ENCODE data around the gene PTP4A1. TPM values are rescaled to one million over a fixed set of nuclear protein-coding genes. Genes with fewer than 3 reads are reported as not detected.

PTP4A1 gene
- total and polyA plus RNA-seq, 4 experiments from 2014 or later, result 22.6 to 96.3 (median 36.0) TPM

DNA sequence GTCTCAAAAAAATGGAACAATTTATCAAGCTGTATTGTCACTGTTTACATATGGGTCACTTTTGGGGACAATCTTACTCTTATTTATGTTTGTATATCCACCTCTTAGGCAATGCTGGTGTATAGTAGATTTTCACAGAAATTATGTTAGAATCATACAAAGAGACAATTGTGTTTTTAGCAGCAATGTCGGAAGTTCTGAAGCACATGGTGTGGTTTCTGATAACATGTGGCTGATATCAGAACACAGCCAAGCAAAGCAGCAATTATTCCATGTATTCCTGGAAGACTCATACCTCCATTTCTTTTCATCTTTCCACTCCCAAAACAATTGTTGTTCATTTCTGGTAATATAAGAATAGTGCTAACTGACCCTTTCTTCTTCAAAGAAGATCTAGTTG lies 17.5 kb upstream of the PTP4A1 start:
- Mint-ChIP-seq H3K4me1 (no peaks in the 10 kb centered on the region), H3K27me3 (peaks cover 14 to 15% of the 10 kb centered on the region in 2 donors), H3K27ac (no peak overlapping the region), H3K9me3 (no peaks in the 10 kb centered on the region), H3K36me3 (no peaks in the 10 kb centered on the region), H3K4me3 (no peak overlapping the region)
- no peak for DNase-seq
- intact Hi-C loops (cut with micrococcal nuclease), result no loop called here
- no peak overlapping the region for H3K4me3 ChIP-seq (ENCODE audit: low read length in 2 of 2)
- H3K27ac ChIP-seq (ENCODE audit: low read depth, low read length), result no peak overlapping the region
- H3K9me3 ChIP-seq (ENCODE audit: control insufficient read depth in 1 of 2, low read length in 2 of 2), result no peaks in the 10 kb centered on the region
- no peaks in the 10 kb centered on the region for H3K36me3 ChIP-seq (ENCODE audit: insufficient read depth, low read length)
- CTCF ChIA-PET (ENCODE audit: partially characterized antibody), result interaction anchor here (0.6 to 0.7 kb wide), 2 partner anchors 46 to 492 kb away, joined by 3 read pairs; no protein-coding TSS in a partner anchor
- H3K4me1 ChIP-seq (ENCODE audit: insufficient read depth, low read length), result no peaks in the 10 kb centered on the region
- POLR2A ChIA-PET (ENCODE audit: partially characterized antibody), result no interaction called here
- H3K27me3 ChIP-seq (ENCODE audit: insufficient read depth, low read length), result no peaks in the 10 kb centered on the region

GRCh38 chr6:63556369-63556768 lies 15.9 kb upstream of the PTP4A1 start:
- Histone ChIP-seq H3K9me3 (ENCODE audit: control insufficient read depth in 1 of 2, low read length in 2 of 2) (no peaks in the 10 kb centered on the region), H3K36me3 (ENCODE audit: insufficient read depth, low read length) (no peaks in the 10 kb centered on the region), H3K4me1 (ENCODE audit: insufficient read depth, low read length) (no peaks in the 10 kb centered on the region), H3K27me3 (ENCODE audit: insufficient read depth, low read length) (no peaks in the 10 kb centered on the region), H3K27ac (ENCODE audit: low read depth, low read length) (no peak overlapping the region), H3K4me3 (ENCODE audit: low read length in 2 of 2) (no peak overlapping the region)
- H3K27ac Mint-ChIP-seq, result no peak overlapping the region
- H3K27me3 Mint-ChIP-seq, result peaks cover 15 to 17% of the 10 kb centered on the region in 2 donors
- intact Hi-C loops (cut with micrococcal nuclease), result no loop called here
- no peaks in the 10 kb centered on the region for H3K9me3 Mint-ChIP-seq
- no peaks in the 10 kb centered on the region for H3K4me1 Mint-ChIP-seq
- ChIA-PET CTCF (ENCODE audit: partially characterized antibody) (no interaction called here), POLR2A (ENCODE audit: partially characterized antibody) (no interaction called here)
- H3K36me3 Mint-ChIP-seq, result no peaks in the 10 kb centered on the region
- DNase-seq, result no peak
- no peak overlapping the region for H3K4me3 Mint-ChIP-seq

GRCh38 chr6:63558278-63558677 lies 14.0 kb upstream of the PTP4A1 start:
- H3K27me3 Mint-ChIP-seq, result peaks cover 16% of the 10 kb centered on the region in 2 donors
- no peak overlapping the region for H3K27ac Mint-ChIP-seq
- CTCF ChIA-PET (ENCODE audit: partially characterized antibody), result no interaction called here
- H3K4me1 ChIP-seq (ENCODE audit: insufficient read depth, low read length), result no peaks in the 10 kb centered on the region
- H3K9me3 ChIP-seq (ENCODE audit: control insufficient read depth in 1 of 2, low read length in 2 of 2), result no peaks in the 10 kb centered on the region
- H3K4me3 Mint-ChIP-seq, result no peak overlapping the region
- no peak overlapping the region for H3K4me3 ChIP-seq (ENCODE audit: low read length in 2 of 2)
- H3K27ac ChIP-seq (ENCODE audit: low read depth, low read length), result no peak overlapping the region
- POLR2A ChIA-PET (ENCODE audit: partially characterized antibody), result no interaction called here
- H3K27me3 ChIP-seq (ENCODE audit: insufficient read depth, low read length), result no peaks in the 10 kb centered on the region
- no peaks in the 10 kb centered on the region for H3K9me3 Mint-ChIP-seq
- no peaks in the 10 kb centered on the region for H3K36me3 ChIP-seq (ENCODE audit: insufficient read depth, low read length)
- no peaks in the 10 kb centered on the region for H3K36me3 Mint-ChIP-seq
- no peak for DNase-seq
- no peaks in the 10 kb centered on the region for H3K4me1 Mint-ChIP-seq
- intact Hi-C loops (cut with micrococcal nuclease), result no loop called here

DNA sequence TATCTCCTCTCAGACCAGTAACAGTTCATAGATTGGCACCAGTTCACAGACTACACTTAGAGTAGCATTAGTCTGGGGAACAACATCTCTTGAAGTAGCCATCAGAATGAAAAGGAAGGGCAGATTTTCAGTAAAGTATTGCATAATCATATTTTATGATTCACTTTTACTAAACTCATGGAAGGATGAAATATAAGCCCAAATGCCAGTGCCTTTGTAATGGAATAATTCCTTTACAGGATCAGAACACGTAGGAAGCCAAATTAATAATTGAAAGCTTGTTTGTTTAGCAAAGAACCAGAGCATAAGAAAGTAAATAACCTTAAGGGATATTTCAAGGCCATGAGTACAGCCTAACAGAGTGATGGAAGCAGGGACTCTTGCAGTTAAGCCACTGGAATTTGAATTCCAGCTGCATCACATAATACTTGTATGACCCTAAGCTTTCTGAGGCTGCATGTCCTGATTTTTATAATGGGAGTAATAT lies 11.4 kb upstream of the PTP4A1 start:
- Histone ChIP-seq H3K27ac (ENCODE audit: low read depth, low read length) (no peak overlapping the region), H3K36me3 (ENCODE audit: insufficient read depth, low read length) (no peaks in the 10 kb centered on the region), H3K4me1 (ENCODE audit: insufficient read depth, low read length) (no peaks in the 10 kb centered on the region), H3K4me3 (ENCODE audit: low read length in 2 of 2) (no peak overlapping the region), H3K27me3 (ENCODE audit: insufficient read depth, low read length) (no peaks in the 10 kb centered on the region), H3K9me3 (ENCODE audit: control insufficient read depth in 1 of 2, low read length in 2 of 2) (no peaks in the 10 kb centered on the region)
- H3K27me3 Mint-ChIP-seq, result peaks cover 14 to 15% of the 10 kb centered on the region in 2 donors
- ChIA-PET CTCF (ENCODE audit: partially characterized antibody) (no interaction called here), POLR2A (ENCODE audit: partially characterized antibody) (no interaction called here)
- H3K36me3 Mint-ChIP-seq, result no peaks in the 10 kb centered on the region
- no peaks in the 10 kb centered on the region for H3K9me3 Mint-ChIP-seq
- no peaks in the 10 kb centered on the region for H3K4me1 Mint-ChIP-seq
- no peak for DNase-seq
- no peak overlapping the region for H3K27ac Mint-ChIP-seq
- intact Hi-C loops (cut with micrococcal nuclease), result no loop called here
- H3K4me3 Mint-ChIP-seq, result no peak overlapping the region

GRCh38 chr6:63561288-63561687 lies 11.0 kb upstream of the PTP4A1 start:
- Mint-ChIP-seq H3K27me3 (peaks cover 13 to 14% of the 10 kb centered on the region in 2 donors), H3K9me3 (no peaks in the 10 kb centered on the region), H3K27ac (peak overlapping the region in 1 of 7 donors; percentile 10), H3K4me3 (no peak overlapping the region), H3K36me3 (no peaks in the 10 kb centered on the region), H3K4me1 (no peaks in the 10 kb centered on the region)
- CTCF ChIA-PET (ENCODE audit: partially characterized antibody), result no interaction called here
- intact Hi-C loops (cut with micrococcal nuclease), result no loop called here
- Histone ChIP-seq H3K27ac (ENCODE audit: low read depth, low read length) (no peak overlapping the region), H3K27me3 (ENCODE audit: insufficient read depth, low read length) (no peaks in the 10 kb centered on the region), H3K4me1 (ENCODE audit: insufficient read depth, low read length) (no peaks in the 10 kb centered on the region), H3K9me3 (ENCODE audit: control insufficient read depth in 1 of 2, low read length in 2 of 2) (no peaks in the 10 kb centered on the region), H3K36me3 (ENCODE audit: insufficient read depth, low read length) (no peaks in the 10 kb centered on the region), H3K4me3 (ENCODE audit: low read length in 2 of 2) (no peak overlapping the region)
- POLR2A ChIA-PET (ENCODE audit: partially characterized antibody), result no interaction called here
- no peak for DNase-seq

GRCh38 chr6:63563235-63563634 lies 9.0 kb upstream of the PTP4A1 start:
- intact Hi-C loops (cut with micrococcal nuclease), result no loop called here
- H3K4me1 ChIP-seq (ENCODE audit: insufficient read depth, low read length), result no peaks in the 10 kb centered on the region

DNA sequence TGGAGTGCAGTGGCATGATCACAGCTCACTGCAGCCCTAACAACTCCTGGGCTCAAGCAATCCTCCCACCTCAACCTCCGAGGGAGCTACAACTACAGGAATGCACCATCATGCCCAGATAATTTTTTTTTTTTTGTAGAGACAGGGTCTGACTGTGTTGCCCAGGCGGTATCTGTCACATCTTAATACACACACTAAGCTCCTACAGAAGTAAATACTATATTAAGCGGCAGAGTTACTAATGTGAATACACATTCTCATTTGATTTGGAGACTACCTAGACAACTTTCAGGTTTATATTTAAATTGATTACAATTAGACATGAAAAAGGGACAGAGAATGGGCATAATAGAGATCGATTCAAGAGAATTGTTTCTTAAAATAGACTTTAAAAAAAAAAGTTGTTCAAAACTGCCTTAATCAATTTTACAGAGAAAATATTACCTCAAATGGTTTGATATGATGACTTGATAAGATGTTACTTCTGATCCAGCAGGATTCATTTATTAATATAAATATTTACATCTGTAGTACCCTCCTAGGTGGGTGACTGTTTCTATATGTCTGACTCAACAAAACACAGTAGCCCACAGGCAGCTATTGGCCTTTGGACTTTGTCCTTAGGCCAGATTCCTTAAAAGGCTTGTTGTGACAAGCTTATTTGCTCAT lies 7.1 kb upstream of the PTP4A1 start:
- no peak overlapping the region for H3K4me3 Mint-ChIP-seq
- Histone ChIP-seq H3K4me3 (ENCODE audit: low read length in 2 of 2) (no peak overlapping the region), H3K27me3 (ENCODE audit: insufficient read depth, low read length) (no peaks in the 10 kb centered on the region), H3K27ac (ENCODE audit: low read depth, low read length) (no peak overlapping the region), H3K4me1 (ENCODE audit: insufficient read depth, low read length) (no peaks in the 10 kb centered on the region), H3K36me3 (ENCODE audit: insufficient read depth, low read length) (no peaks in the 10 kb centered on the region), H3K9me3 (ENCODE audit: control insufficient read depth in 1 of 2, low read length in 2 of 2) (no peaks in the 10 kb centered on the region)
- peaks cover 5 to 6% of the 10 kb centered on the region in 2 donors for H3K27me3 Mint-ChIP-seq
- H3K4me1 Mint-ChIP-seq, result no peaks in the 10 kb centered on the region
- CTCF ChIA-PET (ENCODE audit: partially characterized antibody), result interaction anchor here (1.7 to 2.8 kb wide), 2 partner anchors 9 to 33 kb away, joined by 4 to 11 read pairs; no protein-coding TSS in a partner anchor
- intact Hi-C loops (cut with micrococcal nuclease), result no loop called here
- POLR2A ChIA-PET (ENCODE audit: partially characterized antibody), result interaction anchor here (1.4 kb wide), 1 partner anchor 8 kb away, joined by 3 read pairs; no protein-coding TSS in a partner anchor
- no peak overlapping the region for H3K27ac Mint-ChIP-seq
- H3K9me3 Mint-ChIP-seq, result no peaks in the 10 kb centered on the region
- H3K36me3 Mint-ChIP-seq, result no peaks in the 10 kb centered on the region
- DNase-seq, result no peak

More at GRCh38 chr6:63563235-63563634, 9.0 kb upstream of the PTP4A1 start:
- DNase-seq, result no peak
- H3K9me3 Mint-ChIP-seq, result no peaks in the 10 kb centered on the region
- no peaks in the 10 kb centered on the region for H3K4me1 Mint-ChIP-seq
- ChIA-PET POLR2A (ENCODE audit: partially characterized antibody) (no interaction called here), CTCF (ENCODE audit: partially characterized antibody) (interaction anchor here (2.8 kb wide), 1 partner anchor 11 kb away, joined by 11 read pairs; no protein-coding TSS in a partner anchor)
- H3K27ac Mint-ChIP-seq, result no peak overlapping the region
- H3K27me3 ChIP-seq (ENCODE audit: insufficient read depth, low read length), result no peaks in the 10 kb centered on the region
- no peak overlapping the region for H3K4me3 Mint-ChIP-seq
- peaks cover 6 to 8% of the 10 kb centered on the region in 2 donors for H3K27me3 Mint-ChIP-seq
- H3K27ac ChIP-seq (ENCODE audit: low read depth, low read length), result no peak overlapping the region
- no peaks in the 10 kb centered on the region for H3K9me3 ChIP-seq (ENCODE audit: control insufficient read depth in 1 of 2, low read length in 2 of 2)
- H3K36me3 ChIP-seq (ENCODE audit: insufficient read depth, low read length), result no peaks in the 10 kb centered on the region
- H3K4me3 ChIP-seq (ENCODE audit: low read length in 2 of 2), result no peak overlapping the region
- H3K36me3 Mint-ChIP-seq, result no peaks in the 10 kb centered on the region
